ENCODE data around the gene FBXO48.

Gene FBXO48

DNA sequence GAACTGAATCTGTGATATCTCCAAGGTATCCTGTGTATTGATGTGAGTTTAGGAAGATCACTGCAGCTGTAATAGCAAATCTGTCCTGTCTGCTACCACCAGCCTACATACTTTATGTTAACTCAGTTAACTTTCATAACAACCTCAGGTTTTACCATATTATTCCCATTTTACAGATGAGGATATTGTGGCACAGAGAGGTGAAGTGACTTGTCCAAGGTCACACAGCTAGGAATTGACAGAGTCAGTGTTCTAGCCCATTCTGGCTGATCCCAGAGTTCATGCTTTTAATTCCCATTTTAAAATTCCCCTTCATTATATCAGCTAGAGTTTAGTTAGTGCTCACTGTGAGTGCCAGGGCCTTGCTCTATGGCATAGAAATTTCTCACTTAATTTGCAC is 52.6 kb downstream of the FBXO48 start (continued):
- TF ChIP-seq ZNF571 (tag by site-specific recombination; IDR thresholded peaks at IDR 0.05) (no peak), ZNF791 (tag by site-specific recombination; IDR thresholded peaks at IDR 0.05) (no peak), EGR2 (tag by site-specific recombination; IDR thresholded peaks at IDR 0.05; ENCODE audit: low read depth) (no peak), BCL11B (tag by site-specific recombination; IDR thresholded peaks at IDR 0.05; ENCODE audit: low read depth) (no peak)
- TF ChIP-seq, protein P1, sequence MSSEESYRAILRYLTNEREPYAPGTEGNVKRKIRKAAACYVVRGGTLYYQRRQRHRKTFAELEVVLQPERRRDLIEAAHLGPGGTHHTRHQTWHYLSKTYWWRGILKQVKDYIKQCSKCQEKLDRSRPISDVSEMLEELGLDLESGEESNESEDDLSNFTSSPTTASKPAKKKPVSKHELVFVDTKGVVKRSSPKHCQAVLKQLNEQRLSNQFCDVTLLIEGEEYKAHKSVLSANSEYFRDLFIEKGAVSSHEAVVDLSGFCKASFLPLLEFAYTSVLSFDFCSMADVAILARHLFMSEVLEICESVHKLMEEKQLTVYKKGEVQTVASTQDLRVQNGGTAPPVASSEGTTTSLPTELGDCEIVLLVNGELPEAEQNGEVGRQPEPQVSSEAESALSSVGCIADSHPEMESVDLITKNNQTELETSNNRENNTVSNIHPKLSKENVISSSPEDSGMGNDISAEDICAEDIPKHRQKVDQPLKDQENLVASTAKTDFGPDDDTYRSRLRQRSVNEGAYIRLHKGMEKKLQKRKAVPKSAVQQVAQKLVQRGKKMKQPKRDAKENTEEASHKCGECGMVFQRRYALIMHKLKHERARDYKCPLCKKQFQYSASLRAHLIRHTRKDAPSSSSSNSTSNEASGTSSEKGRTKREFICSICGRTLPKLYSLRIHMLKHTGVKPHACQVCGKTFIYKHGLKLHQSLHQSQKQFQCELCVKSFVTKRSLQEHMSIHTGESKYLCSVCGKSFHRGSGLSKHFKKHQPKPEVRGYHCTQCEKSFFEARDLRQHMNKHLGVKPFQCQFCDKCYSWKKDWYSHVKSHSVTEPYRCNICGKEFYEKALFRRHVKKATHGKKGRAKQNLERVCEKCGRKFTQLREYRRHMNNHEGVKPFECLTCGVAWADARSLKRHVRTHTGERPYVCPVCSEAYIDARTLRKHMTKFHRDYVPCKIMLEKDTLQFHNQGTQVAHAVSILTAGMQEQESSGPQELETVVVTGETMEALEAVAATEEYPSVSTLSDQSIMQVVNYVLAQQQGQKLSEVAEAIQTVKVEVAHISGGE (tag by site-specific recombination; conservative IDR thresholded peaks at IDR 0.05; ENCODE audit: low read depth): no peak
- TF ChIP-seq, protein P2, sequence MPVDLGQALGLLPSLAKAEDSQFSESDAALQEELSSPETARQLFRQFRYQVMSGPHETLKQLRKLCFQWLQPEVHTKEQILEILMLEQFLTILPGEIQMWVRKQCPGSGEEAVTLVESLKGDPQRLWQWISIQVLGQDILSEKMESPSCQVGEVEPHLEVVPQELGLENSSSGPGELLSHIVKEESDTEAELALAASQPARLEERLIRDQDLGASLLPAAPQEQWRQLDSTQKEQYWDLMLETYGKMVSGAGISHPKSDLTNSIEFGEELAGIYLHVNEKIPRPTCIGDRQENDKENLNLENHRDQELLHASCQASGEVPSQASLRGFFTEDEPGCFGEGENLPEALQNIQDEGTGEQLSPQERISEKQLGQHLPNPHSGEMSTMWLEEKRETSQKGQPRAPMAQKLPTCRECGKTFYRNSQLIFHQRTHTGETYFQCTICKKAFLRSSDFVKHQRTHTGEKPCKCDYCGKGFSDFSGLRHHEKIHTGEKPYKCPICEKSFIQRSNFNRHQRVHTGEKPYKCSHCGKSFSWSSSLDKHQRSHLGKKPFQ (tag by site-specific recombination; IDR thresholded peaks at IDR 0.05): no peak

DNA sequence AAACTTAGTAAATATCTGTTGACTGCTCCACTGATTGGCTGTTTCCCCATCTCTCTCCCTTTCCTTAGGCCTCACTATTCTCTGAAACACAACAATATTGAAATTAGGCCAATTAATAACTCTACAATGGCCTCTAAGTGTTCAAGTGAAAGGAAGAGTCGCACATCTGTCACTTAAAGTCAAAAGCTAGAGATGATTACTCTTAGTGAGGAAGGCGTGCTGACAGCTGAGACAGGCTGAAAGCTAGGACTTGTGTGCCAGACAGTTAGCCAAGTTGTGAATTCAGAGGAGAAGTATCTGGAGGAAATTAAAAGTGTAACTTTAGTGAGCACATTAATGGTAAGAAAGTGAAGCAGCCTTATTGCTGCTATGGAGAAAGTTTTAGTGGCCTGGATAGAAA is 53.6 kb downstream of the FBXO48 start:
- no peak for TF ChIP-seq SETDB1 (IDR thresholded peaks at IDR 0.05; ENCODE audit: insufficient read length, low read length)
- no peak for TF ChIP-seq ZNF416 (tag by site-specific recombination; IDR thresholded peaks at IDR 0.05)
- no peak for TF ChIP-seq ZNF76 (tag by site-specific recombination; IDR thresholded peaks at IDR 0.05; ENCODE audit: borderline replicate concordance, low read depth)
- no peak for TF ChIP-seq ZNF560 (tag by site-specific recombination; IDR thresholded peaks at IDR 0.05; ENCODE audit: borderline replicate concordance)
- no peak for TF ChIP-seq ZNF10 (tag by site-specific recombination; IDR thresholded peaks at IDR 0.05)
- TF ChIP-seq, protein P3, sequence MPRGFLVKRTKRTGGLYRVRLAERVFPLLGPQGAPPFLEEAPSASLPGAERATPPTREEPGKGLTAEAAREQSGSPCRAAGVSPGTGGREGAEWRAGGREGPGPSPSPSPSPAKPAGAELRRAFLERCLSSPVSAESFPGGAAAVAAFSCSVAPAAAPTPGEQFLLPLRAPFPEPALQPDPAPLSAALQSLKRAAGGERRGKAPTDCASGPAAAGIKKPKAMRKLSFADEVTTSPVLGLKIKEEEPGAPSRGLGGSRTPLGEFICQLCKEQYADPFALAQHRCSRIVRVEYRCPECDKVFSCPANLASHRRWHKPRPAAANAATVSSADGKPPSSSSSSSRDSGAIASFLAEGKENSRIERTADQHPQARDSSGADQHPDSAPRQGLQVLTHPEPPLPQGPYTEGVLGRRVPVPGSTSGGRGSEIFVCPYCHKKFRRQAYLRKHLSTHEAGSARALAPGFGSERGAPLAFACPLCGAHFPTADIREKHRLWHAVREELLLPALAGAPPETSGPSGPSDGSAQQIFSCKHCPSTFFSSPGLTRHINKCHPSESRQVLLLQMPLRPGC (tag by site-specific recombination; IDR thresholded peaks at IDR 0.05): no peak
- TF ChIP-seq ZNF585B (tag by site-specific recombination; IDR thresholded peaks at IDR 0.05): no peak
- no peak for TF ChIP-seq ZNF837 (tag by site-specific recombination; IDR thresholded peaks at IDR 0.05)
- TF ChIP-seq BCL11A (tag by site-specific recombination; IDR thresholded peaks at IDR 0.05; ENCODE audit: low read depth): no peak
- no peak for TF ChIP-seq ZNF596 (tag by site-specific recombination; IDR thresholded peaks at IDR 0.05)
- TF ChIP-seq ZNF548 (tag by site-specific recombination; IDR thresholded peaks at IDR 0.05): no peak
- TF ChIP-seq ZNF404 (tag by site-specific recombination; IDR thresholded peaks at IDR 0.05): no peak
- TF ChIP-seq, protein P4, sequence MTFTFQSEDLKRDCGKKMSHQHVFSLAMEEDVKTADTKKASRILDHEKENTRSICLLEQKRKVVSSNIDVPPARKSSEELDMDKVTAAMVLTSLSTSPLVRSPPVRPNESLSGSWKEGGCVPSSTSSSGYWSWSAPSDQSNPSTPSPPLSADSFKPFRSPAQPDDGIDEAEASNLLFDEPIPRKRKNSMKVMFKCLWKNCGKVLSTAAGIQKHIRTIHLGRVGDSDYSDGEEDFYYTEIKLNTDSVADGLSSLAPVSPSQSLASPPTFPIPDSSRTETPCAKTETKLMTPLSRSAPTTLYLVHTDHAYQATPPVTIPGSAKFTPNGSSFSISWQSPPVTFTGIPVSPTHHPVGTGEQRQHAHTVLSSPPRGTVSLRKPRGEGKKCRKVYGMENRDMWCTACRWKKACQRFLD (tag by site-specific recombination; IDR thresholded peaks at IDR 0.05): no peak
- TF ChIP-seq, protein P5, sequence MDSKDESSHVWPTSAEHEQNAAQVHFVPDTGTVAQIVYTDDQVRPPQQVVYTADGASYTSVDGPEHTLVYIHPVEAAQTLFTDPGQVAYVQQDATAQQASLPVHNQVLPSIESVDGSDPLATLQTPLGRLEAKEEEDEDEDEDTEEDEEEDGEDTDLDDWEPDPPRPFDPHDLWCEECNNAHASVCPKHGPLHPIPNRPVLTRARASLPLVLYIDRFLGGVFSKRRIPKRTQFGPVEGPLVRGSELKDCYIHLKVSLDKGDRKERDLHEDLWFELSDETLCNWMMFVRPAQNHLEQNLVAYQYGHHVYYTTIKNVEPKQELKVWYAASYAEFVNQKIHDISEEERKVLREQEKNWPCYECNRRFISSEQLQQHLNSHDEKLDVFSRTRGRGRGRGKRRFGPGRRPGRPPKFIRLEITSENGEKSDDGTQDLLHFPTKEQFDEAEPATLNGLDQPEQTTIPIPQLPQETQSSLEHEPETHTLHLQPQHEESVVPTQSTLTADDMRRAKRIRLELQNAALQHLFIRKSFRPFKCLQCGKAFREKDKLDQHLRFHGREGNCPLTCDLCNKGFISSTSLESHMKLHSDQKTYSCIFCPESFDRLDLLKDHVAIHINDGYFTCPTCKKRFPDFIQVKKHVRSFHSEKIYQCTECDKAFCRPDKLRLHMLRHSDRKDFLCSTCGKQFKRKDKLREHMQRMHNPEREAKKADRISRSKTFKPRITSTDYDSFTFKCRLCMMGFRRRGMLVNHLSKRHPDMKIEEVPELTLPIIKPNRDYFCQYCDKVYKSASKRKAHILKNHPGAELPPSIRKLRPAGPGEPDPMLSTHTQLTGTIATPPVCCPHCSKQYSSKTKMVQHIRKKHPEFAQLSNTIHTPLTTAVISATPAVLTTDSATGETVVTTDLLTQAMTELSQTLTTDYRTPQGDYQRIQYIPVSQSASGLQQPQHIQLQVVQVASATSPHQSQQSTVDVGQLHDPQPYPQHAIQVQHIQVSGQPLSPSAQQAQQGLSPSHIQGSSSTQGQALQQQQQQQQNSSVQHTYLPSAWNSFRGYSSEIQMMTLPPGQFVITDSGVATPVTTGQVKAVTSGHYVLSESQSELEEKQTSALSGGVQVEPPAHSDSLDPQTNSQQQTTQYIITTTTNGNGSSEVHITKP (tag by site-specific recombination; IDR thresholded peaks at IDR 0.05): no peak
- no peak for TF ChIP-seq PRDM1 (tag by site-specific recombination; IDR thresholded peaks at IDR 0.05)
- no peak for TF ChIP-seq ZFP37 (tag by site-specific recombination; IDR thresholded peaks at IDR 0.05)
- no peak for TF ChIP-seq KLF7 (tag by site-specific recombination; IDR thresholded peaks at IDR 0.05; ENCODE audit: borderline replicate concordance)
- TF ChIP-seq, protein P6, sequence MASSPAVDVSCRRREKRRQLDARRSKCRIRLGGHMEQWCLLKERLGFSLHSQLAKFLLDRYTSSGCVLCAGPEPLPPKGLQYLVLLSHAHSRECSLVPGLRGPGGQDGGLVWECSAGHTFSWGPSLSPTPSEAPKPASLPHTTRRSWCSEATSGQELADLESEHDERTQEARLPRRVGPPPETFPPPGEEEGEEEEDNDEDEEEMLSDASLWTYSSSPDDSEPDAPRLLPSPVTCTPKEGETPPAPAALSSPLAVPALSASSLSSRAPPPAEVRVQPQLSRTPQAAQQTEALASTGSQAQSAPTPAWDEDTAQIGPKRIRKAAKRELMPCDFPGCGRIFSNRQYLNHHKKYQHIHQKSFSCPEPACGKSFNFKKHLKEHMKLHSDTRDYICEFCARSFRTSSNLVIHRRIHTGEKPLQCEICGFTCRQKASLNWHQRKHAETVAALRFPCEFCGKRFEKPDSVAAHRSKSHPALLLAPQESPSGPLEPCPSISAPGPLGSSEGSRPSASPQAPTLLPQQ (tag by site-specific recombination; IDR thresholded peaks at IDR 0.05): no peak
- TF ChIP-seq ZNF132 (tag by site-specific recombination; IDR thresholded peaks at IDR 0.05; ENCODE audit: borderline replicate concordance): no peak
- Histone ChIP-seq H3K27ac (ENCODE audit: extremely low read depth, low read depth, low read length) (no peak overlapping the region), H3K4me1 (ENCODE audit: control insufficient read depth, insufficient read depth, low read length) (no peaks in the 10 kb centered on the region), H3K4me3 (ENCODE audit: low read depth, low read length) (no peak overlapping the region), H3K36me3 (ENCODE audit: control insufficient read depth in 2 of 2, insufficient read depth in 1 of 2, low read length in 2 of 2) (no peaks in the 10 kb centered on the region), H3K9me3 (ENCODE audit: control insufficient read depth, insufficient read depth, low read depth, low read length) (no peaks in the 10 kb centered on the region)
- CTCF ChIA-PET: interaction anchor here (1.0 kb wide), 1 partner anchor 13 kb away, joined by 3 read pairs; no protein-coding TSS in a partner anchor
- POLR2A ChIA-PET: no interaction called here

Measured in HEK293 (cell line).